ENCODE measurements around the gene CXCR4. TPM values are rescaled to one million over a fixed set of nuclear protein-coding genes. Genes with fewer than 3 reads are reported as not detected.

Gene CXCR4
- total and polyA plus RNA-seq, 2 donors (not counting 1 experiment from before 2014, with no cell fraction given): 1,832 to 2,119 TPM

DNA sequence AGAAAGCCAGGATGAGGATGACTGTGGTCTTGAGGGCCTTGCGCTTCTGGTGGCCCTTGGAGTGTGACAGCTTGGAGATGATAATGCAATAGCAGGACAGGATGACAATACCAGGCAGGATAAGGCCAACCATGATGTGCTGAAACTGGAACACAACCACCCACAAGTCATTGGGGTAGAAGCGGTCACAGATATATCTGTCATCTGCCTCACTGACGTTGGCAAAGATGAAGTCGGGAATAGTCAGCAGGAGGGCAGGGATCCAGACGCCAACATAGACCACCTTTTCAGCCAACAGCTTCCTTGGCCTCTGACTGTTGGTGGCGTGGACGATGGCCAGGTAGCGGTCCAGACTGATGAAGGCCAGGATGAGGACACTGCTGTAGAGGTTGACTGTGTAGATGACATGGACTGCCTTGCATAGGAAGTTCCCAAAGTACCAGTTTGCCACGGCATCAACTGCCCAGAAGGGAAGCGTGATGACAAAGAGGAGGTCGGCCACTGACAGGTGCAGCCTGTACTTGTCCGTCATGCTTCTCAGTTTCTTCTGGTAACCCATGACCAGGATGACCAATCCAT is 2.7 kb downstream of the CXCR4 start:
- intact Hi-C loops (cut with micrococcal nuclease): loop anchor here (2.0 to 5.0 kb wide), 2 partner anchors 198 to 212 kb away; no protein-coding TSS in a partner anchor
- no peak for TF ChIP-seq EZH2 (IDR thresholded peaks at IDR 0.05; ENCODE audit: borderline replicate concordance, insufficient read depth, low read depth, low read length, poor library complexity, severe bottlenecking)
- TF ChIP-seq, protein P1, sequence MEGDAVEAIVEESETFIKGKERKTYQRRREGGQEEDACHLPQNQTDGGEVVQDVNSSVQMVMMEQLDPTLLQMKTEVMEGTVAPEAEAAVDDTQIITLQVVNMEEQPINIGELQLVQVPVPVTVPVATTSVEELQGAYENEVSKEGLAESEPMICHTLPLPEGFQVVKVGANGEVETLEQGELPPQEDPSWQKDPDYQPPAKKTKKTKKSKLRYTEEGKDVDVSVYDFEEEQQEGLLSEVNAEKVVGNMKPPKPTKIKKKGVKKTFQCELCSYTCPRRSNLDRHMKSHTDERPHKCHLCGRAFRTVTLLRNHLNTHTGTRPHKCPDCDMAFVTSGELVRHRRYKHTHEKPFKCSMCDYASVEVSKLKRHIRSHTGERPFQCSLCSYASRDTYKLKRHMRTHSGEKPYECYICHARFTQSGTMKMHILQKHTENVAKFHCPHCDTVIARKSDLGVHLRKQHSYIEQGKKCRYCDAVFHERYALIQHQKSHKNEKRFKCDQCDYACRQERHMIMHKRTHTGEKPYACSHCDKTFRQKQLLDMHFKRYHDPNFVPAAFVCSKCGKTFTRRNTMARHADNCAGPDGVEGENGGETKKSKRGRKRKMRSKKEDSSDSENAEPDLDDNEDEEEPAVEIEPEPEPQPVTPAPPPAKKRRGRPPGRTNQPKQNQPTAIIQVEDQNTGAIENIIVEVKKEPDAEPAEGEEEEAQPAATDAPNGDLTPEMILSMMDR (IDR thresholded peaks at IDR 0.05): no peak
- H3K9me3 Mint-ChIP-seq (ENCODE audit: insufficient read depth): no peaks in the 10 kb centered on the region
- Histone ChIP-seq H3K79me2 (ENCODE audit: control insufficient read depth, insufficient read depth, low read length) (peaks cover 43% of the 10 kb centered on the region), H3K9ac (ENCODE audit: low read length) (peak overlapping the region; percentile 99), H4K20me1 (ENCODE audit: control insufficient read depth, insufficient read depth, low read length, poor library complexity, severe bottlenecking) (peaks cover 50% of the 10 kb centered on the region), H3K4me3 (ENCODE audit: control extremely low read depth in 1 of 5, extremely low read depth in 1 of 5, insufficient read depth in 1 of 5, low read depth in 2 of 5, low read length in 4 of 5) (peak overlapping the region; percentile 83 to 100 (median 95)), H3K4me1 (ENCODE audit: control insufficient read depth in 2 of 2, insufficient read depth in 2 of 2, low read length in 2 of 2) (peaks cover 57 to 68% of the 10 kb centered on the region in 2 donors), H3K27me3 (replicated peaks in 1 of 4; ENCODE audit: control extremely low read depth in 1 of 4, control insufficient read depth in 3 of 4, insufficient read depth in 4 of 4, low read length in 3 of 4) (no peaks in the 10 kb centered on the region), H2AFZ (ENCODE audit: insufficient read depth, low read depth, low read length, poor library complexity, severe bottlenecking) (no peak overlapping the region), H3K9me3 (ENCODE audit: control extremely low read depth in 1 of 3, control insufficient read depth in 2 of 3, insufficient read depth in 1 of 3, low read length in 2 of 3) (no peaks in the 10 kb centered on the region), H3K27ac (ENCODE audit: low read length in 2 of 2) (peak overlapping the region; percentile 59 to 99), H3K4me2 (replicated peaks; ENCODE audit: low read depth, low read length, poor library complexity, severe bottlenecking) (peak overlapping the region; percentile 84), H3K36me3 (replicated peaks in 1 of 2; ENCODE audit: control extremely low read depth in 1 of 2, control insufficient read depth in 1 of 2, extremely low read depth in 1 of 2, insufficient read depth in 2 of 2, low read length in 1 of 2) (peaks cover 5 to 41% of the 10 kb centered on the region in 2 experiments)
- ChIA-PET POLR2A (interaction anchor here (0.6 to 9.0 kb wide), 10 partner anchors 17 to 267 kb away, joined by 3 to 405 read pairs (median 6); partner anchors contain the start of gene DARS1), CTCF (interaction anchor here (0.8 to 1.9 kb wide), 5 partner anchors 19 to 267 kb away, joined by 3 to 9 read pairs (median 4); no protein-coding TSS in a partner anchor)
- H3K27me3 Mint-ChIP-seq: no peaks in the 10 kb centered on the region
- WGBS (ENCODE audit: insufficient coverage): 79% methylated on average over 11 of the region's 12 CpGs
- peaks cover 58% of the 10 kb centered on the region for H3K4me1 Mint-ChIP-seq
- peak overlapping the region; percentile 98 for H3K4me3 Mint-ChIP-seq
- DNase-seq (peak; percentile 54), ATAC-seq (ENCODE audit: low read depth) (no peak)
- H3K27ac Mint-ChIP-seq: peak overlapping the region; percentile 100

DNA sequence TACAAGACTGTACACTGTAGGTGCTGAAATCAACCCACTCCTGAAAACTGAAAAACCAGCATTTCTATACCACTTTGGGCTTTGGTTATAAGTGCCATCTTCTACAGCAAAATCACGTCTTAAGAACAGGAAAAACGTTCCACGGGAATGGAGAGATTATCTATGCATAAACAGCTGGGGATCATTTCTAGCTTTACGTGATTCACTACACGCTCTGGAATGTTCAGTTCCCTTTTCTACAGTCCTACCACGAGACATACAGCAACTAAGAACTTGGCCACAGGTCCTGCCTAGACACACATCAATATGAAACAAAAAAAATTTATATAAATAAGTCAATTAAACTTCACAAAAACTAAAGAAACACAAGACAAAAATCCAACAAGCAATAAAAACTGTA is 3.6 kb downstream of the CXCR4 start:
- H2AFZ ChIP-seq (ENCODE audit: insufficient read depth, low read depth, low read length, poor library complexity, severe bottlenecking): no peak overlapping the region
- no peak for ATAC-seq (ENCODE audit: low read depth)
- WGBS (ENCODE audit: insufficient coverage): 0% methylated on average over 3 of the region's 6 CpGs
- TF ChIP-seq, protein P1 (IDR thresholded peaks at IDR 0.05): no peak
- no peak for TF ChIP-seq EZH2 (IDR thresholded peaks at IDR 0.05; ENCODE audit: borderline replicate concordance, insufficient read depth, low read depth, low read length, poor library complexity, severe bottlenecking)
- ChIA-PET POLR2A (interaction anchor here (0.8 to 9.0 kb wide), 6 partner anchors 18 to 125 kb away, joined by 3 to 405 read pairs (median 14); no protein-coding TSS in a partner anchor), CTCF (interaction anchor here (1.2 to 1.9 kb wide), 4 partner anchors 22 to 267 kb away, joined by 3 to 9 read pairs (median 6); no protein-coding TSS in a partner anchor)
- peak overlapping the region; percentile 84 for H3K4me2 ChIP-seq (replicated peaks; ENCODE audit: low read depth, low read length, poor library complexity, severe bottlenecking)
- H3K4me1 Mint-ChIP-seq: peaks cover 59% of the 10 kb centered on the region
- H3K79me2 ChIP-seq (ENCODE audit: control insufficient read depth, insufficient read depth, low read length): peaks cover 43% of the 10 kb centered on the region
- peaks cover 50% of the 10 kb centered on the region for H4K20me1 ChIP-seq (ENCODE audit: control insufficient read depth, insufficient read depth, low read length, poor library complexity, severe bottlenecking)
- peak; percentile 56 for DNase-seq
- H3K27me3 Mint-ChIP-seq: no peaks in the 10 kb centered on the region
- no peaks in the 10 kb centered on the region for H3K27me3 ChIP-seq (replicated peaks in 1 of 4; ENCODE audit: control extremely low read depth in 1 of 4, control insufficient read depth in 3 of 4, insufficient read depth in 4 of 4, low read length in 3 of 4)
- H3K27ac ChIP-seq (ENCODE audit: low read length in 2 of 2): peak overlapping the region; percentile 9 to 59
- H3K36me3 ChIP-seq (replicated peaks in 1 of 2; ENCODE audit: control extremely low read depth in 1 of 2, control insufficient read depth in 1 of 2, extremely low read depth in 1 of 2, insufficient read depth in 2 of 2, low read length in 1 of 2): peaks cover 5 to 41% of the 10 kb centered on the region in 2 experiments
- peak overlapping the region; percentile 98 for H3K4me3 Mint-ChIP-seq
- H3K9me3 ChIP-seq (ENCODE audit: control extremely low read depth in 1 of 3, control insufficient read depth in 2 of 3, insufficient read depth in 1 of 3, low read length in 2 of 3): no peaks in the 10 kb centered on the region
- H3K4me3 ChIP-seq (ENCODE audit: control extremely low read depth in 1 of 5, extremely low read depth in 1 of 5, insufficient read depth in 1 of 5, low read depth in 2 of 5, low read length in 4 of 5): peak overlapping the region in 4 of 5 experiments; percentile 83 to 100 (median 94)
- peaks cover 57 to 67% of the 10 kb centered on the region in 2 donors for H3K4me1 ChIP-seq (ENCODE audit: control insufficient read depth in 2 of 2, insufficient read depth in 2 of 2, low read length in 2 of 2)
- intact Hi-C loops (cut with micrococcal nuclease): loop anchor here (2.0 kb wide), 1 partner anchor 198 kb away; no protein-coding TSS in a partner anchor
- H3K9me3 Mint-ChIP-seq (ENCODE audit: insufficient read depth): no peaks in the 10 kb centered on the region
- peak overlapping the region; percentile 99 for H3K9ac ChIP-seq (ENCODE audit: low read length)
- H3K27ac Mint-ChIP-seq: peak overlapping the region; percentile 69
